K562 (cell line): ENCODE data around the gene COQ8A.

ENCODE experiments used
- NR1H2 ChIP-seq: sonication (generic); formaldehyde crosslinking; IDR thresholded peaks from 2 replicates; pipeline ENCODE4 v1.4.0; 2020; ENCODE audit warnings: mild to moderate bottlenecking, missing genetic modification reagents
- RFX5 ChIP-seq: IDR thresholded peaks from 2 replicates; pipeline ENCODE4 v1.6.1; 2011; ENCODE audit warnings: low read depth, mild to moderate bottlenecking, improper control_type of control experiment, low read length
- TF ChIP-seq, protein P1 (sequence below): fragments of 250-450 bp; sonication (Bioruptor Pico); IDR thresholded peaks from 2 replicates; pipeline ENCODE4 v1.5.0; 2021; ENCODE audit warnings: mild to moderate bottlenecking, borderline replicate concordance
- TF ChIP-seq, protein P2 (sequence below): sonication (generic); formaldehyde crosslinking; IDR thresholded peaks from 2 replicates; pipeline ENCODE4 v1.8.0; 2023; ENCODE audit warnings: missing genetic modification reagents, mild to moderate bottlenecking, borderline replicate concordance

DNA sequence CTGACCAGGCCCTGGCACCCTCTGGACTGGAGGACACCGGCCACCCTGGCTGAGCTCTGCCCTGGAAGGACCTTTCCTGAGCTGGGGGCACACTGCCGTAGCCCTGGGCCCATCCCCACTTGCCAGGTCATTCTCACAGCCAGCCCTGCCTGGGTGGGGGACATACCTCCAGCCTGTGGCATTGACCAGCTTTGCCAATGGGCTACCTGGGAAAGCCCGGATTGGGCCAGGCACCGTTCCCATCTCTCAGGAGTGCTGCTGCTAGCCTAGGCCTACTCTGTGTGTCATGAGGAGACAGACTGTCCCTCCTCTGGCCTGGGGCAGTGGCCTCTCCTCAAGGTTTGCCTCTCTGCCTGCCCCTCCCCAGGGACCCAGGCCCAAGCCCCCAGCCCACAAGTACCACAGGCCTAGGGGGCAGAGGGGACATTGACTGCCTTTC is 40.0 kb downstream of the COQ8A start:
- TF ChIP-seq NR1H2 (CRISPR knock-in tag) (no peak), RFX5 (no peak)
- TF ChIP-seq, protein P1, sequence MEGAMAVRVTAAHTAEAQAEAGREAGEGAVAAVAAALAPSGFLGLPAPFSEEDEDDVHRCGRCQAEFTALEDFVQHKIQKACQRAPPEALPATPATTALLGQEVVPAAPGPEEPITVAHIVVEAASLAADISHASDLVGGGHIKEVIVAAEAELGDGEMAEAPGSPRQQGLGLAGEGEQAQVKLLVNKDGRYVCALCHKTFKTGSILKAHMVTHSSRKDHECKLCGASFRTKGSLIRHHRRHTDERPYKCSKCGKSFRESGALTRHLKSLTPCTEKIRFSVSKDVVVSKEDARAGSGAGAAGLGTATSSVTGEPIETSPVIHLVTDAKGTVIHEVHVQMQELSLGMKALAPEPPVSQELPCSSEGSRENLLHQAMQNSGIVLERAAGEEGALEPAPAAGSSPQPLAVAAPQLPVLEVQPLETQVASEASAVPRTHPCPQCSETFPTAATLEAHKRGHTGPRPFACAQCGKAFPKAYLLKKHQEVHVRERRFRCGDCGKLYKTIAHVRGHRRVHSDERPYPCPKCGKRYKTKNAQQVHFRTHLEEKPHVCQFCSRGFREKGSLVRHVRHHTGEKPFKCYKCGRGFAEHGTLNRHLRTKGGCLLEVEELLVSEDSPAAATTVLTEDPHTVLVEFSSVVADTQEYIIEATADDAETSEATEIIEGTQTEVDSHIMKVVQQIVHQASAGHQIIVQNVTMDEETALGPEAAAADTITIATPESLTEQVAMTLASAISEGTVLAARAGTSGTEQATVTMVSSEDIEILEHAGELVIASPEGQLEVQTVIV (CRISPR knock-in tag), result no peak
- TF ChIP-seq, protein P2, sequence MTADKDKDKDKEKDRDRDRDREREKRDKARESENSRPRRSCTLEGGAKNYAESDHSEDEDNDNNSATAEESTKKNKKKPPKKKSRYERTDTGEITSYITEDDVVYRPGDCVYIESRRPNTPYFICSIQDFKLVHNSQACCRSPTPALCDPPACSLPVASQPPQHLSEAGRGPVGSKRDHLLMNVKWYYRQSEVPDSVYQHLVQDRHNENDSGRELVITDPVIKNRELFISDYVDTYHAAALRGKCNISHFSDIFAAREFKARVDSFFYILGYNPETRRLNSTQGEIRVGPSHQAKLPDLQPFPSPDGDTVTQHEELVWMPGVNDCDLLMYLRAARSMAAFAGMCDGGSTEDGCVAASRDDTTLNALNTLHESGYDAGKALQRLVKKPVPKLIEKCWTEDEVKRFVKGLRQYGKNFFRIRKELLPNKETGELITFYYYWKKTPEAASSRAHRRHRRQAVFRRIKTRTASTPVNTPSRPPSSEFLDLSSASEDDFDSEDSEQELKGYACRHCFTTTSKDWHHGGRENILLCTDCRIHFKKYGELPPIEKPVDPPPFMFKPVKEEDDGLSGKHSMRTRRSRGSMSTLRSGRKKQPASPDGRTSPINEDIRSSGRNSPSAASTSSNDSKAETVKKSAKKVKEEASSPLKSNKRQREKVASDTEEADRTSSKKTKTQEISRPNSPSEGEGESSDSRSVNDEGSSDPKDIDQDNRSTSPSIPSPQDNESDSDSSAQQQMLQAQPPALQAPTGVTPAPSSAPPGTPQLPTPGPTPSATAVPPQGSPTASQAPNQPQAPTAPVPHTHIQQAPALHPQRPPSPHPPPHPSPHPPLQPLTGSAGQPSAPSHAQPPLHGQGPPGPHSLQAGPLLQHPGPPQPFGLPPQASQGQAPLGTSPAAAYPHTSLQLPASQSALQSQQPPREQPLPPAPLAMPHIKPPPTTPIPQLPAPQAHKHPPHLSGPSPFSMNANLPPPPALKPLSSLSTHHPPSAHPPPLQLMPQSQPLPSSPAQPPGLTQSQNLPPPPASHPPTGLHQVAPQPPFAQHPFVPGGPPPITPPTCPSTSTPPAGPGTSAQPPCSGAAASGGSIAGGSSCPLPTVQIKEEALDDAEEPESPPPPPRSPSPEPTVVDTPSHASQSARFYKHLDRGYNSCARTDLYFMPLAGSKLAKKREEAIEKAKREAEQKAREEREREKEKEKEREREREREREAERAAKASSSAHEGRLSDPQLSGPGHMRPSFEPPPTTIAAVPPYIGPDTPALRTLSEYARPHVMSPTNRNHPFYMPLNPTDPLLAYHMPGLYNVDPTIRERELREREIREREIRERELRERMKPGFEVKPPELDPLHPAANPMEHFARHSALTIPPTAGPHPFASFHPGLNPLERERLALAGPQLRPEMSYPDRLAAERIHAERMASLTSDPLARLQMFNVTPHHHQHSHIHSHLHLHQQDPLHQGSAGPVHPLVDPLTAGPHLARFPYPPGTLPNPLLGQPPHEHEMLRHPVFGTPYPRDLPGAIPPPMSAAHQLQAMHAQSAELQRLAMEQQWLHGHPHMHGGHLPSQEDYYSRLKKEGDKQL, result no peak
